Keratinocyte (primary cell): ENCODE measurements around the gene CASZ1. TPM values are rescaled to one million over a fixed set of nuclear protein-coding genes. Genes with fewer than 3 reads are reported as not detected.

Experiments
- DNase-seq: peaks from one replicate; pipeline ENCODE4 v3.0.0-alpha.2; 2011; ENCODE audit warnings: low read depth, missing footprints, low spot score
- FAIRE-seq: peaks from 2 replicates; lab custom pipeline; 2011; peaks lifted over from hg19 to GRCh38; lab: Jason Lieb, UNC
- H2AFZ ChIP-seq: 2 replicates; pipeline ENCODE4 v1.6.0; 2012; ENCODE audit warnings: low read length, control low read depth, inconsistent platforms; ENCODE audit not compliant: control insufficient read depth
- H3K27ac ChIP-seq: 2 replicates; pipeline ENCODE4 v1.5.1; 2011; ENCODE audit warnings: low read length; ENCODE audit not compliant: control insufficient read depth, insufficient read depth
- H3K27me3 ChIP-seq: 3 replicates; pipeline ENCODE4 v1.6.0; 2011; ENCODE audit warnings: low read length; ENCODE audit not compliant: control insufficient read depth, insufficient read depth; ENCODE audit errors: extremely low read depth
- H3K36me3 ChIP-seq, 2 experiments: 2 replicates in 1 of 2; 3 replicates in 1 of 2; pipeline ENCODE4 v1.5.1; 2011; ENCODE audit warnings: low read length in 2 of 2, mild to moderate bottlenecking in 1 of 2; ENCODE audit not compliant: control insufficient read depth in 2 of 2, insufficient read depth in 2 of 2; ENCODE audit errors: extremely low read depth in 1 of 2
- H3K4me1 ChIP-seq: 3 replicates; pipeline ENCODE4 v1.5.1; 2011; ENCODE audit warnings: low read length; ENCODE audit not compliant: control insufficient read depth, insufficient read depth; ENCODE audit errors: extremely low read depth
- H3K4me2 ChIP-seq: 3 replicates; pipeline ENCODE4 v1.6.0; 2011; ENCODE audit warnings: low read depth, low read length; ENCODE audit not compliant: control insufficient read depth, insufficient read depth; ENCODE audit errors: extremely low read depth
- H3K4me3 ChIP-seq, 3 experiments: fragments of 200-600 bp in 1 of 3; sonication (generic) in 1 of 3; 2 replicates in 2 of 3; 3 replicates in 1 of 3; pipeline ENCODE4 v1.5.1; 2011 to 2016; ENCODE audit warnings: low read length in 3 of 3, mild to moderate bottlenecking in 3 of 3, control low read depth in 2 of 3, inconsistent platforms in 1 of 3, low read depth in 1 of 3, mixed read lengths in 1 of 3, mixed run types in 1 of 3, moderate library complexity in 1 of 3; ENCODE audit not compliant: control insufficient read depth in 2 of 3, insufficient read depth in 2 of 3; ENCODE audit errors: extremely low read depth in 1 of 3
- H3K79me2 ChIP-seq: 2 replicates; pipeline ENCODE4 v1.6.0; 2012; ENCODE audit warnings: low read length; ENCODE audit not compliant: control insufficient read depth, insufficient read depth
- H3K9ac ChIP-seq: 3 replicates; pipeline ENCODE4 v1.6.0; 2011; ENCODE audit warnings: low read length; ENCODE audit not compliant: control insufficient read depth, insufficient read depth; ENCODE audit errors: extremely low read depth
- H3K9me1 ChIP-seq: 3 replicates; pipeline ENCODE4 v1.6.0; 2011; ENCODE audit warnings: low read length; ENCODE audit not compliant: control insufficient read depth, insufficient read depth; ENCODE audit errors: extremely low read depth
- H3K9me3 ChIP-seq: 2 replicates; pipeline ENCODE4 v1.5.1; 2012; ENCODE audit warnings: low read depth, low read length; ENCODE audit not compliant: control insufficient read depth
- H4K20me1 ChIP-seq: 3 replicates; pipeline ENCODE4 v1.6.0; 2011; ENCODE audit warnings: low read length; ENCODE audit not compliant: control insufficient read depth, insufficient read depth; ENCODE audit errors: extremely low read depth
- CTCF ChIP-seq, 3 experiments: IDR thresholded peaks in 1 of 3; conservative IDR thresholded peaks in 1 of 3; optimal IDR thresholded peaks in 1 of 3; 2 replicates in 2 of 3; 3 replicates in 1 of 3; pipeline versions ENCODE3 to v1.5.1; 2011; ENCODE audit warnings: low read length in 3 of 3, mild to moderate bottlenecking in 3 of 3, moderate library complexity in 2 of 3, control low read depth in 1 of 3, inconsistent platforms in 1 of 3; ENCODE audit not compliant: insufficient read depth in 2 of 3; ENCODE audit errors: extremely low read depth in 1 of 3
- EZH2 ChIP-seq: IDR thresholded peaks from one replicate; pipeline ENCODE4 v1.6.1; 2012; ENCODE audit warnings: inconsistent platforms, mild to moderate bottlenecking, low read length, moderate library complexity
- dilution Hi-C: fragments of 300-500 bp; cut with MboI; formaldehyde crosslinking; loops from one replicate; pipeline ENCODE4 v1.7.0; 2020; ENCODE audit warnings: low sequenced_read_pairs; ENCODE audit not compliant: extremely low pct_ligation_motif_present
- polyA plus RNA-seq, 5 experiments: library from polyadenylated mRNA; depleted of rRNA in 3 of 5; stranded (reverse) in 3 of 5; stranded (forward) in 1 of 5; unstranded in 1 of 5; fragments of >200 nt; gene quantifications; 1 replicate in 1 of 5; 2 replicates in 3 of 5; 3 replicates in 1 of 5; pipeline versions ENCODE4 v1.2.1 to v1.2.3, GENCODE V29; 2011 to 2012; ENCODE audit warnings: missing spikeins in 2 of 5, low read depth in 1 of 5, low replicate concordance in 1 of 5

The CASZ1 gene
- polyA plus RNA-seq, 1 donor (not counting 4 experiments of a cell fraction or from before 2014, with no cell fraction given), result 2.8 TPM

- dilution Hi-C loops, result no loop called here
- DNase-seq, result no peak
- Histone ChIP-seq H3K36me3 (peaks cover 0 to 4% of the 10 kb centered on the region in 2 experiments), H3K9me1 (no peaks in the 10 kb centered on the region), H3K4me3 (no peak overlapping the region), H3K9me3 (no peaks in the 10 kb centered on the region), H3K9ac (no peak overlapping the region), H3K79me2 (no peaks in the 10 kb centered on the region), H2AFZ (no peak overlapping the region), H3K4me2 (no peak overlapping the region), H3K27me3 (no peaks in the 10 kb centered on the region), H3K27ac (no peak overlapping the region), H4K20me1 (no peaks in the 10 kb centered on the region), H3K4me1 (peaks cover 9% of the 10 kb centered on the region)
- no peak for FAIRE-seq
- TF ChIP-seq CTCF (optimal IDR thresholded peaks at IDR 0.05 in 1 of 3, IDR thresholded peaks at IDR 0.05 in 1 of 3, conservative IDR thresholded peaks at IDR 0.05 in 1 of 3; ENCODE audit: extremely low read depth in 1 of 3, insufficient read depth in 2 of 3, low read length in 3 of 3), result no peak
- TF ChIP-seq EZH2, result no peak
Measured at GRCh38 chr1:10704368-10704882, 92.0 kb downstream of the CASZ1 start.

GRCh38 chr1:10703702-10704101 lies 92.7 kb downstream of the CASZ1 start:
- dilution Hi-C loops, result no loop called here
- H3K9me3 ChIP-seq, result no peaks in the 10 kb centered on the region
- no peak for FAIRE-seq

More at GRCh38 chr1:10703702-10704101, 92.7 kb downstream of the CASZ1 start:
- H3K9ac ChIP-seq, result no peak overlapping the region
- H2AFZ ChIP-seq, result no peak overlapping the region
- H3K27ac ChIP-seq, result no peak overlapping the region
- DNase-seq, result no peak
- TF ChIP-seq EZH2 (no peak), CTCF (optimal IDR thresholded peaks at IDR 0.05 in 1 of 3, IDR thresholded peaks at IDR 0.05 in 1 of 3, conservative IDR thresholded peaks at IDR 0.05 in 1 of 3; ENCODE audit: extremely low read depth in 1 of 3, insufficient read depth in 2 of 3, low read length in 3 of 3) (no peak)
- H3K4me3 ChIP-seq, result no peak overlapping the region
- no peaks in the 10 kb centered on the region for H3K9me1 ChIP-seq
- H3K36me3 ChIP-seq, result peaks cover 0 to 4% of the 10 kb centered on the region in 2 experiments
- no peak overlapping the region for H3K4me2 ChIP-seq
- no peaks in the 10 kb centered on the region for H4K20me1 ChIP-seq
- H3K79me2 ChIP-seq, result no peaks in the 10 kb centered on the region
- no peaks in the 10 kb centered on the region for H3K27me3 ChIP-seq
- peaks cover 16% of the 10 kb centered on the region for H3K4me1 ChIP-seq
